Measurements from ENCODE around the gene ADAMTS20. TPM values are rescaled to one million over a fixed set of nuclear protein-coding genes. Genes with fewer than 3 reads are reported as not detected.

ADAMTS20 gene
- total RNA-seq, 1 donor from 2014 or later = not detected

- DNase-seq (ENCODE audit: low read depth) = no peak
Observed at GRCh38 chr12:43480591-43480990, 71.4 kb downstream of the ADAMTS20 start.

GRCh38 chr12:43462741-43463140 lies 89.3 kb downstream of the ADAMTS20 start:
- DNase-seq (ENCODE audit: low read depth) = no peak

GRCh38 chr12:43462080-43462479 lies 89.9 kb downstream of the ADAMTS20 start:
- no peak for DNase-seq (ENCODE audit: low read depth)

GRCh38 chr12:43459285-43459684 lies 92.7 kb downstream of the ADAMTS20 start:
- no peak for DNase-seq (ENCODE audit: low read depth)

GRCh38 chr12:43453761-43454160 lies 98.2 kb downstream of the ADAMTS20 start:
- DNase-seq (ENCODE audit: low read depth) = no peak

GRCh38 chr12:43444940-43445564 lies 107.0 kb downstream of the ADAMTS20 start:
- DNase-seq (ENCODE audit: low read depth) = peak; percentile 67

GRCh38 chr12:43436597-43436996 lies 115.4 kb downstream of the ADAMTS20 start:
- DNase-seq (ENCODE audit: low read depth) = no peak

- no peak for DNase-seq (ENCODE audit: low read depth)
Observed at GRCh38 chr12:43434614-43435013, 117.4 kb downstream of the ADAMTS20 start.

- DNase-seq (ENCODE audit: low read depth) = peak; percentile 6
Observed at GRCh38 chr12:43428088-43428600, 123.9 kb downstream of the ADAMTS20 start.

- DNase-seq (ENCODE audit: low read depth) = no peak
Observed at GRCh38 chr12:43425361-43425760, 126.6 kb downstream of the ADAMTS20 start.

GRCh38 chr12:43416981-43417380 lies 135.0 kb downstream of the ADAMTS20 start:
- no peak for DNase-seq (ENCODE audit: low read depth)

- peak; percentile 1 for DNase-seq (ENCODE audit: low read depth)
Observed at GRCh38 chr12:43407816-43408645, 144.0 kb downstream of the ADAMTS20 start.

GRCh38 chr12:43406801-43407200 lies 145.2 kb downstream of the ADAMTS20 start:
- DNase-seq (ENCODE audit: low read depth) = no peak

GRCh38 chr12:43402436-43402835 lies 149.6 kb downstream of the ADAMTS20 start:
- DNase-seq (ENCODE audit: low read depth) = no peak

GRCh38 chr12:43401096-43401495 lies 150.9 kb downstream of the ADAMTS20 start:
- no peak for DNase-seq (ENCODE audit: low read depth)

GRCh38 chr12:43396671-43397070 lies 155.3 kb downstream of the ADAMTS20 start:
- no peak for DNase-seq (ENCODE audit: low read depth)

- DNase-seq (ENCODE audit: low read depth) = no peak
Observed at GRCh38 chr12:43392116-43392515, 159.9 kb downstream of the ADAMTS20 start.

GRCh38 chr12:43381879-43382278 lies 170.1 kb downstream of the ADAMTS20 start:
- no peak for DNase-seq (ENCODE audit: low read depth)

GRCh38 chr12:43378448-43378847 lies 173.6 kb downstream of the ADAMTS20 start:
- no peak for DNase-seq (ENCODE audit: low read depth)

- DNase-seq (ENCODE audit: low read depth) = peak; percentile 90
Observed at GRCh38 chr12:43370263-43370662, 181.7 kb downstream of the ADAMTS20 start.

GRCh38 chr12:43362910-43363694 lies 188.9 kb downstream of the ADAMTS20 start:
- peak; percentile 56 for DNase-seq (ENCODE audit: low read depth)

GRCh38 chr12:43361031-43361710 lies 190.8 kb downstream of the ADAMTS20 start:
- no peak for DNase-seq (ENCODE audit: low read depth)

All from renal cortical epithelial cell (primary cell).